ENCODE measurements around the gene CPED1.
"Not testable (repeated sequence)": the region's sequence is repeated elsewhere in the genome, so short reads cannot be mapped to it uniquely, and the experiment has no call there.

Gene CPED1

DNA sequence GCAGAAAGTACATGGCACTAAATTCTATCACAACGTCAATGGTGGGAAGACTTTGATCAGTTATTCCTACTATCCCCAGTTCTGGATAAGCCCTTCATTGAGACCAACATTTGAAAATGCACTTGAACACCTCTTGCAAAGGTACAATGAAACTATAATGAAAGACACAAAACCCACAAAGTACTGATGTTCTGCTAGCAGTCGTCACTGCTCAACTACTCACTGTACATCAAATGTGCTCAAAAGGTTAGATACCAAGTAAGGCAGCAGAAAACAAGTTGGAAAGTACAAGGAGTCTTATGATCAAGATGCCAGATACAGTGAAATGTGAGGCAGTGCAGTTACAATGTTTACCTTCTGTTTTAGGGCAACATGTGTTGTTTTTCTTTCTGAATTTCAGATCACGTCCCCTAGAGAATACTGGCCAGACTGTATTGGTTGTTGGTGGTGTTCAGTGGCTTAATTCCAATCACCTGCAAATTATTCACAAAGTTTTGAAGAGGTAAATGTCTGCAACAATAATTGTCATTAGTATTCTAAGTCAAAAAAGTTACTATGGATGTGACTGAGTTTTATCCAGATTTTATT lies 277.9 kb downstream of the CPED1 start:
- no peak for DNase-seq

DNA sequence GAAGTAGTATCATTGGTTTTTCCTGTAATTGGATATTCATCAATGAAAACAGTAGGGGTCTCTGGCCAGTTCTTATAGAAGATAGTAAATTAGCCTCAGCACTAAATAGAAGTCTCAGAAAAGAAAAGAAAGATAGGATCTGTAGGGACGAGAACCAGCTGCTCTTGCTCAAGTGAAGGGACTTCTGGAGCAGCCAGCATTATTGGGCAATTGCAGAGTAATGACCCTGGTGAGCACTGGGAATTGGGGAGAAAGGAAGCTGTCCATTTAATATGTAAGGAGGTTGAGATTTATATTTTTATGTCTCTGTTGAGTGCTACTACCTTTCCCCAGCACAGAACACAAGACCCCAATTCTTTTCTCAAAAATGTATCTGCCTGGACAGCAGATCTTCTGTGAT lies 279.1 kb downstream of the CPED1 start:
- no peak for DNase-seq

DNA sequence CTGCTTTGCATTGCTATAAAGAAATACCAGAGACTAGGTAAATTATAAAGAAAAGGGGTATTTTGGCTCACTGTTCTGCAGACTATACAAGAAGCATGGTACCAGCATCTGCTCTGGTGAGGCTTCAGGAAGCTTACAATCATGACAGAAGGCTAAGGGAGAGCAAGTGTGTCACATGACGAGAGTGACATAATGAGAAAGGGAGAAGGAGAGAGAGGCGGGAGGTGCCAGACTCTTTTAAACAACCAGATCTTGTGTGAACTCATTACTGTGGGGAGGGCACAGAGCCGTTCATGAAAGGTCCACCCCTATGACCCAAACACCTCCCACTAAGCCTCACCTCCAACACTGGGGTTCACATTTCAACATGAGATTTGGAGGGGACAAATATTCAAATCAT lies 281.3 kb downstream of the CPED1 start:
- no peak for DNase-seq

DNA sequence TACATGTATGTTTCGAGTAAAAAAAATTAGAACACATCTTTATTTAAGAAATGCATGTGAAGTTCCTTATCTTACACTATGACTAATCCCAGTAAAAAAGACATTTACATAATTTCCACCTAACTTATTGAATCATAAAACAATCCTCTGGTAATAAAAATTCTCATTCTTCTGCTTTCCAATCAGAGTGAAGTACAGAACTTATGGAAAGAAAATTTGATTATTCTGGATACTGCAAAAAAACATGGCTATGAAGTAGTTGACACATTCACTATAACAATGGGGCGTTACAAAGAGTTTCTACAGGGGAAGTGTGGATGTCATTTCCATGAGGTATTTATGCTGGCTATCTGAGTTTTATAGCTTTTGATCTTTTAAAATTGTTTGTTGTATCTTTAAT lies 282.6 kb downstream of the CPED1 start:
- no peak for DNase-seq

DNA sequence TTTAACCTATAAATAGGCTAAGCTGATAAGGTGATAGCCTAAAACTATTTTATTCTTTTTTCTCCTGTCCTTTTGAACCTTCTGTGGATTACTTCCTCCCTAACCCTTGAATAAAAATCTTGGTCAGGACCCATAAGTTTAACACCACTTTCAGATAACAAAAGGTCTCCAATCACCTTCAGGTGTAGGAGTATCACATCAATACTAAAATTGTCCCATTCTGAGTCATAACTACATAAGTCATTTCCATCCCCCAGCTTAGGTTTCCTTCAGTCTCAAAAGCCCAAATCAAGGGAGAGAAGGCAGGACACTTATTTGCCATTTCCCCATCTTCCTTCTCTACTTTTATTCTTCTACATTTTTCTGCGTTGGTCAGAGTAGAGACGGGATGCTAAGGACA lies 283.4 kb downstream of the CPED1 start:
- no peak for DNase-seq

DNA sequence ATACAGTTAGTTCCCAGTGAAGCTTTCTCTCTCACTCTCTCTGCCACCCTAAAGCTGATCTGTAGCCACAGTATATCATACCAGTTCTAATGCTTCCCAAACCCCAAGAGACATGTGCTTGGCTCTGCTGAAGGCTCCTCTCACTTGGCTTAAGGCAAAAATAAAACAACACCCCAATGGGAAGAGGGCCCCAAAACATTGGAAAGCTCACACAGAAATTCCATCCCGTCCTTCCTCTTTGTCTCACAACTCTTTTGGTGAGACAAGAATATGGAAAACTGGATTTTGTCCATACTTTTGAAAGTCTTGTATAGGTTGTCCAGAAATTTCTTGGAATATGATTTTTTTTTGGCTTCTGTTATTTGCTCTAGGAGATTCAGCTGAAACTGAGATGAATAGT lies 284.2 kb downstream of the CPED1 start:
- DNase-seq, result no peak

DNA sequence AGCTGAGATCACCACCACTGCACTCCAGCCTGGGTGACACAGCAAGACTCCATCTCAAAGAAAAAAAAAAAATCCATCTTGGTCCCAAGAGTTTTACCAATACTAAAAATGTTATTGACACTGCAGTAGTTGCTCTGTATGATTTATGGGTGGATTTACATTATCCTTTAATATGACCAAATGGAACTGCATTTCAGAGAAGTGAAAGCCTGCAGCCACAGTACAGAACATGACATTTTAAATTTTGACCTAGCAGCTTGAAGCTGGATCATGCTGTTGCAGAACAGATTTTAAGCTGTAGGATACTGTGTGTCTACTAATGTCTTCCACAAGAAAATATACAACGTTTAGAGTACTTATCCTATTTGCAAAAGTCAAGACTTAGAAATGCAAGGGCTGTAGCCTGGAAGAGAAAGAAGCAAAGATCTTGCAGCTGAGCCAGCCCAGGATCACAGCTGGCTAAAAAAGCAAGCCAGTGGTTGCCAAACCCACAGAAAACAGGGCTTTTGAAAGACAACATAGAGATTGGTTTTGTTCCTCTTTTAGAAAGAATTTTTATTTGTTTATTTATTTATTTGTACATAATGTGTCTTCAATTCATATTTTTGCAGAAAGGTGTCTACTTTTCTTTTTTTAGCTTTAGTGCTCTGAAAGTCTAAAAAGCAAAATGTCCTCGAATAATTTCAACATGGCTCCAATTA lies 285.1 kb downstream of the CPED1 start:
- DNase-seq, result no peak

DNA sequence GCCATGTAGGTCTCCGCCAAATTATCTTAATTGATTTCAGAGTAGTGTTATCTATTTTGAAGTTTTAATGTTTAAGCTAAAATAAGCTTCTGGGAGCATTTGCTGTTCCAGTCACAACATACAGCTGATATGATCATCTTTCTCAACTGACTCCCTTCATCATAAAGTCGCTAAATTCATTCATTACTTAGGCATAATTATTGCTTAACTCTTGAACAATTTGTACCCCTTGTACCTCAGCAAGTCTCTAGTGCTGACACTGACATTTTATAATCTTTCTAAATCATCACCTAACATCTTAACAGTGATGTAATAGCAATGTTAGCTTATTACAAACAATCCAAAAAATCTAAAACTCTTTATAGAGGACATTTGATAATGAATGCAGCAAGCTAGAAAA lies 286.0 kb downstream of the CPED1 start:
- no peak for DNase-seq

DNA sequence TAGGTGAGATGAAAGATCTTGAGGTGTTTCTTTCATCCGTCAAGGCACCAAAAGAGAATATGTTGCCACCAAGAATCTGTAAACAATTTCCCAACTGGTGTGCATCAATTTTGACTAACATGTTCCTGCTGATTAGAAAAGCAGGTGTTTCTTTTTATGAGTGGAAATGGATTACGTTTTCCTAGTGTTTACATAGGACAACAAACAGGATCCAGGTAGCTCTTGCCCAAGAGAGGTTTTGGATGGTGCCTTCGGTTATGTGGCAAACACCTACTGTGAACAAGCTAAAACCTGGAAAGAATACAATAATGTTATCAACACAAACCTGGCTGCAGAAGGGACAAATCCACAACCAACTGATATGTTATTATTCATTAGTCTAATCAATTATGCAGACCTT lies 286.7 kb downstream of the CPED1 start:
- DNase-seq, result no peak

DNA sequence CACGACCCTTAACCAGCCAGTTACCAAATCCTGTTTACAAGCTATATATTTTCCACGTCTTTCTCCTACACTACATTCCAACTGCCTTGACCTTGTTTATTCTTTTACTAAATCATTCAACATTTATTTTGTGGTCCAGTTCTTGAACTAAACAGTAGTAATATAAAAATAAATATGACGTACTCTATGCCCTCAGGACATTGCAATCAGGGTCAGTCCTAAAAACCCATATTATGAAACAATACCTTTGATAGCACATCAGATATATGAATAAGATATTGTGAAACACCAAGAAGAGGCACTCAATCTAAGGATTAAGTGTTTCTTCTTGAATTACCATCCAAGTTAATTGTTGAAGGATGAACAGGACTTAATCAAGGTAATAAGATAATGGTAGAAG lies 287.8 kb downstream of the CPED1 start:
- DNase-seq, result no peak

DNA sequence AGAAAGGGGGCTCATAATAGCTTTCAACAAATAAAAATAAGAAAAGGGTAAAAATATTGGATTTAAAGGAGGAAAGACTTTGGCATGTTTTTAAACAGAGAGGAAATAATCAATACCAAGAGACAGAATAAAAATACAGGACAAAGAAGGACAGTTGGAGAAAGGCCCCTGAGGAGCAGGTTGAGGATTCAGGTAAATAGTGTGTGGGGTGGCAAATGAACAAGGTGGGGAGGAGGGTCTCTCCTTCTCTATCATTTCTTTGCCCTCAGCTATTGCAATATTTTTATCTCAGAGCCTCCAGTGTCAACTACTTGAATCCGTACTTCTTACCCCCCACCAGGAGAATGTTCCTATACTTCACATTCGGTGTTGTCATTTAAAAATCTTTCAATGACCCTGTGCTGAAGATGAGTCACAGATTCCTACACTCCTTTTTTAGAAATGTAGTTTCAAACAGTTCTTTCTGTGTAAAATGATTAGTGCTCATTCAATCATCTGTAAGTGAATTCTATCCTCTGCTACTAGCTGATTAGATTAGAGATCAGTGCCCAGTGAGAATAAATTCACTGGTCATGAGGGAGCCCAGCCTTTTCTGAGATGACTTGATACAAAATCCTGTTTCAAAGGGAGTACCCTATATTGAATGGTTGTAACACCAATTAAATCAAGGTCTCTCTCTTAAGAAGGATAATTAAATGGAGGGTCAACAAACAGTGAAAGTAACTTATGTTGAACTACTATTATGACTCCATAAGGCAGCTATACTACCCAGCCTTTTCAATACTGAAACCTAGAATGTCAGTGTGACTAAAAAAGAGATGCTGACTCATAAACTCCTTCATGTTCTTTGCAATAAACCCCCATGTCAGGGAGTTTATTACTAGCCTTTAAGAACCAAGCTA lies 289.9 kb downstream of the CPED1 start:
- no peak for DNase-seq

DNA sequence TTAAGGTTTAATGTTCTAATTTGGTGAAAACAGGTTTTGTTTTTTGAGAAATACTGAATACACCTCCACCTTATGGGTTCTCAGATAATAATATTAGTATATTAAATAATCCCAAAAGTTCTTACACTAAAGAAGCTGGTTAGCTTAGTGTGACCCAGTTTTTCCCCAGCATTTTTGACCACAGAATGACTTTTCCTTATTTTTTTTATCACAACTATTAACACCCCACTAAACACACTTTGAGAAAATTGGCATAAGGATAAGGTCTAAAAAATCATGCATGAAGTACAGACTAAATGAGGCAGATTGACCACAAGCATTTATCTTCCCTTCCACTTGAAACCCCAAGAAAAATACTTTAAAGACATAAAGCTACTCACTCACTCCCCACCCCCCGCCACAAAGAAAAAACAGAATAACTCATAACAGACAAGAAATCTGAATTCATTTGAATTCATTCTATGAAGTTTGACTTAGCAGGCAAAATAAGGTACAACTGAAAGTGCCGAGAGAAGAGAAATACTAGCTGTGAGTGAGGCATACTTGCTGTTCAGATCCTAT lies 290.6 kb downstream of the CPED1 start:
- DNase-seq, result no peak

DNA sequence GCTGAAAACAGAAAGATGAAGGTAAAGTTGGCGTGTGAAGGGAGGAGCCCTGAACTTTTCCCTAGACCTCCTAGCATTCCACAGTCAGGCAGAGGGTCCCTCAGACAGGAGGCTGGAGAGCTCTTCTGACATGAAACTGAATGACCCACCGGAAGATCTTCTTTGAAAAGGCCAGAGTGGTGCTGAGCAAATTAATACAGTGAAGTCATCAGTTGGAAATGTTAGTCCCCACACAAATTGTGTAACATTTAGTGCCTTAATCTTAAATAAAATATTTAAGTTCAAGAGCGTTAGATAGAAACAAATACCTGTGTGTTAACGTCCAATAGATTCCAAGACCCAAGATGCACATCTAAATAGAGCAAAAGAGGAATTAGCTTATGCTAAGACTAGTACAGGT lies 291.3 kb downstream of the CPED1 start:
- no peak for DNase-seq

DNA sequence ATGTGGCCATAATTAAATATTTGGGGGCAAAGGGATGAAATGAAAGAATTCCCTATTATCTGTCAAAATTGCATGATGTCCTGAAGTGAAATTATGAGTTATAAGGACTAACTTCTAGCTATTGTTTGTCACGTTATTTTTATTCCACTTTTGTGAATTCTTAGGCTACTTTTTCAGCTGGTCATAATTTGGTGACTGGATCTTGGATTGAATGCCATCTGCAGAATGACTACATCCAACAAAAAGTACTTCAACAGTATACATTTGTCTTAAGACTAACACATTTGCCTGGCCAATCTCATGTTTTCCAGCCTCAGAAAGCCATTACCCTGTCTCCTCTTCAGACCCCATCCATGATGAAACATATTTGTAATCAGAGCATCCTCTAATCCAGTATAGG lies 292.1 kb downstream of the CPED1 start:
- no peak for DNase-seq

DNA sequence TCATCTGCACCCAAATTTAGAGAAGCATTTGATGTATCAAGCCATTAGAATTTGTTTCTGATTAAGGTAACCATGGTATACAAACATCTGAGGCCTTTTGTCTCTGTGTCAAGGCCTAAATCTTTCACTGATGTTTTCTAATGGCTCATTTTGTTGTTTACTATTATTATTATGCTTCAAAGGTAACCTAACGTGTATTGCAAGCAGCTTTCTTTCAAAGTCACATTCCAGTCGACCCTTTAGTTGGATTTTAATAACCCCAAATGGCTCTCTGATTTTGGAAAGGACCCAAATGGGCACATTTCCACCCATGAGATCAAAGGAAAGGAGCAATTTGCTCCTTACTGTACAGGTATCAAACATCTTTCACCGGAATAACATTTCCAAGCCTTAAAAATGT lies 293.6 kb downstream of the CPED1 start:
- no peak for DNase-seq

DNA sequence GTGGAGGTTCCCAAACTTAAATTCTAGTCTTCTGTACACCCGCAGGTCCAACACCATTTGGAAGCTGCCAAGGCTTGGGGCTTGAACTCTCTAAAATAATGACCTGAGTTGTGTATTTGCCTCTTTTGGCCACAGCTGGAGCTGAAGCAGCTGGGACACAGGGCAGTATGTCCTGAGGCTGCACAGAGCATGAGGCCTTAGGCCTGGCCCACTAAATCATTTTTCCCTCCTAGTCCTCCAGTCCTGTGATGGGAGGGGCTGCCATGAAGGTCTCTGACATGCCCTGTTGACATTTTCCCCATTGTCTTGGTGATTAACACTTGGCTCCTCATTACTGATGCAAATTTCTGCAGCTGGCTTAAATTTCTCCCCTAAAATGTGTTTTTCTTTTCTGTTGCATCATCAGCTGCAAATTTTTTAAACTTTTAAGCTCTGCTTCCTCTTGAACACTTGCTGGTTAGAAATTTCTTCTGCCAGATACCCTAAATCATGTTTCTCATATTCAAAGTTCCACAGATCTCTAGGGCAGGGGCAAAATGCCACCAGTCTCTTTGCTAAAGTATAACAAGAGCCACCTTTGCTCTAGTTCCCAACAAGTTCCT lies 296.7 kb downstream of the CPED1 start:
- no peak for DNase-seq

DNA sequence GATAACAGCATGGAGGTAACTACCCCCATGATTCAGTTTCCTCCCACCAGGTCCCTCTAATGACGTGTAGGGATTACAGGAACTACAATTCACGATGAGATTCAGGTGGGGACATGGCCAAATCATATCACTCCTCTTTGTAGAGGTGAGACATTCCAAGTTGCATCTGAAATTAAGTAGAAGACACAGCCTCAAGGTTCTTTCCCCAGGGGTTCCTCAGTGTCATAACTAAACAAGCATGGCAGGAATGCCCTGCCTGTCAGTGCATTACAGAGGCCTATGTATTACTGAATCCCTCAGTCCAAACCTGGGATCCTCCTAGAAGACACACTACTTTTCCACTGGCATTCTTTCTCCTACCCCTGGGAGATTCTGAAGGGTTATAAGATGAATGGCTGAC lies 297.7 kb downstream of the CPED1 start:
- no peak for DNase-seq

DNA sequence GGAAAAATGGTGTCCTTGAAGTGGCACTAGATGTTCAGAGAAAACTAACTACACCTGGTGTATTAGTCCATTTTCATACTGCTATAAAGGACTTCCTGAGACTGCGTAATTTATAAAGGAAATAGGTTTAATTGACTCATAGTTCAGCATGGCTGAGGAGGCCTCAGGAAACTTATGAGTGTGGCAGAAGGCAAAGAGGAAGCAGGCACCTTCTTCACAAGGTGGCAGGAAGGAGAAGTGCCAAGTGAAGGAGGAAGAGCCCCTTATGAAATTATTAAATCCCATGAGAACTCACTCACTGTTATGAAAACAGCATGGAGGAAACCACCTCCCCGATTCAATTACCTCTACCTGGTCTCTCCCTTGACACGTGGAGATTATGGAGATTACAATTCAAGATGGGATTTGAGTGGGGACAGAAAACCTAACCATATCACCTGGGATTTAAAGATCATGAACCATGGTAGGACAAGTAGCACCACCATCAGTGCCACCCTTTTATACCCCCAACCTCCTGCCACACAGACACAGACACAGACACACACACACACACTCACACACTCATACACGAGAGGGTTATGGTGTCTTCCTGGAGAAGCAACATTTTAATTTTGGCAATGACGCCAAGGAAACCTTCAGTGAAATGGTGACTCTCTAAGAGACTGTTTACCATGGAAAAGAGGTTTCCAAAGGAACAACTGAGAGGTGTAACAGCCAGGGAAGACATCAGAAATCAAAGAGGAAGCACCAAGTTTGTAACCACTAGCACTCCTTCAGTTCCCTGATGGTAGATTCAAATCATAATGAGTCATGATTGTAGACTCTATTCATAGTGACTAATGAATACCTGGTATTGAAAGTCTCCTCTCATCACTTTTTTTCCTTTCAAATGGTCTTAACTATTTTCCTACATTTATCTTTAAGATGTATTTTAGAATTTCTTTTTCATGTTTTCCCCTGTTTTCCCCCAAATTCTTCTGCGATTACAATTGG lies 298.5 kb downstream of the CPED1 start:
- no peak for DNase-seq

DNA sequence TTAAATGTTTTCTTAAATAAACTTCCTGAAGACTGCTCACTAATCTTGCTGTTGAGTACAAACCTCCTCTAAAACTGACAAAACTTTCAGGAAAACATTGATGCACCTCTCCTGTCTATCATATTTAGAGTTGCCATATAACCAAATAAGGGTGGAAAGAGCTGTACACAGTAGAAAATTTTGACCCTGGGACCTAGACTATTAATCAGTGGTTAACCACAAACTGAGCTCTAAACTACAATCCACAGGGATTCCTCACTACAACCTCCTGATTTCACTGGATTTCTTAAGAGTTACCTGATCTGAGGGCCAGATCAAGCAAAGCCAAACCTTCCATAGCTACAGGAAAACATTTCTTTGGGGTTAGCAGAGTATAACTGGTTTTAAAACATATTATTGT lies 300.4 kb downstream of the CPED1 start:
- DNase-seq, result no peak

DNA sequence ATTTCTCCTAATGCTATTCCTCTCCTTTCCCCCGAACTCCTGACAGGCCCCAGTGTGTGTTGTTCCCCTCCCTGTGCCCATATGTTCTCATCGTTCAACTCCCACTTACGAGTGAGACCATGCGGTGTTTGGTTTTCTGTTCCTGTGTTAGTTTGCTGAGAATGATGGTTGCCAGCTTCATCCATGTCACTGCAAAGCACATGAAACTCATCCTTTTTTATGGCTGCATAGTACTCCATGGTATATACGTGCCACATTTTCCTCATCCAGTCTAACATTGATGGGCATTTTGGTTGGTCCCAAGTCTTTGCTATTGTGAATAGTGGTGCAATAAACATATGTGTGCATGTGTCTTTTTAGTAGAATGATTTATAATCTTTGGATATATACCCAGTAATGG lies 301.4 kb downstream of the CPED1 start:
- not testable (repeated sequence) for DNase-seq

DNA sequence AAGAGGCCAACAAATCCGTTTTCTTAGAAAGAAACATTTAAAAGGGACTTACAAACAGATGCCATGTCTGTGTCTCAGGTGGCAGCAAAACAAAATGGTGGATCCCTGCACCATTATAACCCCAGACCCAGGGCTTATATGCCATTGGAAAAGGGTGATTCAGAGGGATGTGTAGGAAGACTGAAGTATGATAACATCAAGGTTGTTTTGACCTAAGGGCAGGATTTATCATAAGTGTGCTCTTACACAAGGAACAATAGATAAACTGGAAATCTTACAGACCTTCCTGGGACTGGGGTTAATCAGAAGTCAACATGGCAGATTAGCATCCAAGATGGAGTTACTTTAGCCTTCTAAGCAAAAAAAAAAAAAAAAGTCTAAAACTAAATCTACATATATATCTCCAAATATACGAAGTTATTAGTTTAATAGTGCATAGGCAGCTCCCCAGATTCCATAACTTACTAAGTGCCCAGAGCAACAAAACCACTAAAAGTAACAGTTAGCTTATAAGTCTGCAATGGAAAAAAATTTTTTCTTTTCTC lies 306.0 kb downstream of the CPED1 start:
- no peak for DNase-seq

DNA sequence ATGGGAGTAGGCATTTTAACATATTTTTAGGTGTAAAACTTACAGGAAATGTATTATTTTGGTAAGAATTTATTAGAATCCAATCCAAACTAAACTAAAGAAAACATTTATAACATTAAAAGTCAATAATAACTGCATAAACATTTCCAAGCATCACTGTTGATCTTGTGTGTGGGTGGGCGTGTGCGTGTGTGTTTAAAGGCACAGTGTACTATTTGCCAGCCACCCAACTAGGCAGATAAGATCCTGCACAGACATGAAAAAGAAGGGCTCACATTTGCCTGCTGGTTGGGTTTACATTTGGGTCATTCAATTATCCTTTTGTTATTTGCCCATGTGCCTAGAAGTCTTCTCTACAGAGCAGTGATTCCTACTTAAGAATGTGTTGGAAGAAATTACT lies 309.3 kb downstream of the CPED1 start:
- DNase-seq, result no peak

Measured in activated gamma-delta T cell (primary cell).